GM21529 (cell line): ENCODE data around the gene CADPS2.

ENCODE experiments used
- ATAC-seq: cut with Tn5 transposase; IDR thresholded peaks from one replicate; pipeline ENCODE4 v1.9.1; 2021; ENCODE audit not compliant: unreplicated experiment

Gene CADPS2

DNA sequence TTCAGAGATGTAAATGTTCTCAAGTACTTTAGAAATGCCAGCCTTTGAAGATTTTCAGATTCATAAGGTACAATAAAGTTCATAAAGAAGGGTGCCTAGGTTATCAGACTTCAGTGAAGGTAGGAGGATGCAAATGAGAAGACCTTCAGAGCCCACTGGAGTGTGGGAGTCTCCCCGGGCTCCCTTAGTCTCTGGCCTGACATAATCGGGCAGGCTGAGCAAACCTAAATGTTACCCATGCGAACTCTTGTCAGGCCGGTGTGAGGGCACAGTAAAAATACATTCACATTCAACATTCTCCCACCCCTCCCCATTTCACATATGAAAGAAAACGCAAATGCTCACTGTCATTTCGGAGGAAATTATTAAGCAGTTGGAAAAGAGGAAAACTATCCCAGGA is 479.1 kb downstream of the CADPS2 start:
- no peak for ATAC-seq

DNA sequence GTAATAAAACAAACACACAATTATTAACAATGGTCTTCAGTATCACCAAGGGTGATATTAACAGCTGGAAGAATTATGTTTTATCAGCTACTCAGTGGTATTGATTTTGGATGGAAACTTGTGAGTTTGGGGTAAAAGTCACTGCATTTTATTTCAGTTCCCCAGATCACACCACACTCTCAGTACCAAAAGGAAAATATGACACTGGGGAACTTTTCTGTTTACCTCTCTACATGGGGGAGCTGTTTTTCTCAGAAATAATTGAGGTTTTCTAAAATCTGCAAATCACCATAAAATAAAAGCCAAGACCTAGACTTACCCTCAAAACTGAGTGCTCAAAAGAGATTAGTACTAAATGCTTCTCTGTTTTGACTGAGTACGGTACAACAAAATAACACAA is 483.1 kb downstream of the CADPS2 start:
- no peak for ATAC-seq

DNA sequence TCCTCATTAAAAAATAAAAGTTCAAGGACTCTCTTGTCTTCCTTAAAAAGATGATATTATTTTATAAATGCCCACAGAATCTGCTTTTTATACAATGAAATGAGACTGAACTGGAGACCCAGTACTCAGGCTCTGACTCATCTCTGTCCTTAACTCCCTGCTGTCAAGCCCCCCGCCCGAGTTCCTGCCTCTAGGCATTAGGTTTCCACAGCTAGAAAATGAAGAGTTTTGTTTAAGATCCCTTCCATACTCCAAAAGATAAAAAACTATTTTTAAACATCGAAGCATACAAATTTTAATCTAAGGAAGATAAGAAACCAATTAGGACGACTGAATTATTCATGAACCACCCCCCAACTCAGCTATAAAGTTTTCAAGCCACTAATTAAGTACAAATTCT is 484.0 kb downstream of the CADPS2 start:
- ATAC-seq = no peak

DNA sequence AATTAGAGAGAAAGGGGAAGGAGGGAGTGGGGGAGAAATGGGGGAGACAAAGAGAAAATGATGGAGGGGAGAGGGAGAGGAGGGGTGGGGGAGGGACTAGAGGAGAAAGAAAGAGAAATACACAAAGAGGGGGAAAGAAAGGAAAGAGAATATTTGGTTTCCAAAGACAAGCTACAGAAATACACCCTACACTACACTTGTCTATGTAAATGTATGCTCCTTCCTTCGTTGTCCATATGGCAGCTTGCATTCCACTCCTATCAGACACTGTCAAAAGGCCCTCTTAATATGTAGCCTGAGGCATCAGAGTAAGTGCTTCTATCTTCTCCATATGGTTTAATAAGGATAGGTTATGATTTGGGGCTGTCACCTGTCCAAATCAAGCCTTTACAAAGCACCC is 488.9 kb downstream of the CADPS2 start:
- no peak for ATAC-seq

DNA sequence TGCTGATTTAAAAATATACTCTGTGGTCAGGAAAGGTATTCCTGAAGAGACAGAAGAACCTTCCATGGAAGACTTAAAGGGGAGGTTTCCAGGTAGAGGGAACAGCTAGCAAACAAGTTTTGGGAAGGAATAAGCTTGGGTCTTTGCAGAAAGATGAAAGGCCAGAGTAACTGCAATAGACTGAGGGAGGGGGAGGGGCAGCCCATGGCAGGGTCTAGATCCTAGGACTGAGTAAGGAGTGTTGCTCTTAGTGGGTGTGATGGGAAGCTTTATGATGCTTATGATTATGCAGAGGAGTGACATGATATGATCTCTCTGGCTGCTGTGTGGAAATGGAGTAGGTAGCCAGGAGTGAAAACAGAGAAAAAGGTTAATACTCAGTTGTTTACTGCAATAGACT is 491.7 kb downstream of the CADPS2 start:
- ATAC-seq = no peak

DNA sequence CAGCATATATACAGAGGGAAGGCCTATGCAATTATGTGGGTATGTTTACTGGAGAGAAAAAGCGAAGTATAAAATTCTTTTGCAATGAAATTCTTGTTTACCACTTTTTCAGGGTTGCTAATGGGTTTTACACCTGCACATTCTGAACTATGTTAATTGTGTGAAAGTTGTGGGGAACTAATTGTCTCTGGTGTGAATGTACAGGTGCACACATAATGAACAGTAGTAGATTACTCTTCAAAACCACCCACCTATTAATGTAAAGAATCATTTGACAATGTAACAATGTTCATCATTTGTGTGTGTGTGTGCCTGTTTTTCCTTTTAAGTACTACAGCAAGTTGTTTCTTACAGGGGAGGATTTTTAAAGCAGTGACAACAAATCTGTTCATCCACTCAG is 501.7 kb downstream of the CADPS2 start:
- no peak for ATAC-seq

DNA sequence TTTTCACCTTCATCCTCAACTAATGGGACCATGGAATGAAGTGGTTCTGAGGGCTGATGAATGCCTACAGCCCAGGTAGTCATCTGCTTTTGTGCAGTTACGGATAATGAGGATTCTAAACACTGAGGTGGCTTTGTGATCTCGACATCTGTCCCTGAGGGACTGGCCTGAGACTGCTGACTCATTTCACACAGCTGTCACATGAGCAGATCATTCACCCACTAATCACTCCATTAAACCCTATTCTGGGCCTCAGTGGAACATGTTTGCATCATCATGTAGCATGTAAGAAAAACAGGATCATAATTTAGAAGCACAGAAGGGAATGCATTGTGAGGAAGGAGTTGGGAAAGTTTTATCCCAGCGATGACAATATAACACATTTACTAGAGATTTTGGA is 502.3 kb downstream of the CADPS2 start:
- ATAC-seq = peak; percentile 92

DNA sequence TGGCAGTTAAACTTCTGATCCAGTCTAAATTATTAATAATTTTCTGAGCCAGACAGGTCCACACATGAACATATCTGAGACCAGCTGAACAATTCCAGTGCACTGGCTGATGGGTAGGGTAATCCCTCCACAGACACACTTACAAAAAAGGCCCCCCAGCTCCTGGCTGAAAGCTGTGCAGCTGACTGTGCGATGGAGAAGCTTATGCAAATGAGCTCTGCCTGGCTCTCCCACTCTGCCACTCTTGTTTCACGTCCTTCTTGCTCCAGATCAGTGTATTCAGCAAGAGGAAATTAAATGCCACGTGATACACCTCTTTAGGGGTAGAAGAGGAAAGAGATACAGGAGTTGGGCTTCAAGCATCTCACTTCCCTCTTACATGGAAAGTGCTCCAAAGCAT is 505.3 kb downstream of the CADPS2 start:
- no peak for ATAC-seq

DNA sequence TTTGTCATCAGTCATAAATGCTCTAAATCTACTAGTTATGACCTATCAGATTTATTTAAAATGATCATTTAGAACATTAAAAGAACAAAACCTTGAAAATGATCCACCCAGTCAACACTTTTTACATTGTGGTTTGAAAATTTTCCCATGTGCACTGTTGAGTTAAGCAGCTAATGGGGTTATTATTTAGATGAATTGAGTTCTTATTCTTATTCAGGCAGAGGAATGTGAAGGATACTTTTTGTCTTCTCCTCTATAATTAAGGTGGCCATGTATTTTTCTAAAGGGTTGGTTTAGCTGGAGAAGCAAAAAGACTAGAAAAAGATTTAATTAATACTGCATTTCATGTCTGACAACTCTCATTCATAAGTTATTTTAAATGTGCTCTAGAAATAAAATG is 506.8 kb downstream of the CADPS2 start:
- ATAC-seq = no peak

DNA sequence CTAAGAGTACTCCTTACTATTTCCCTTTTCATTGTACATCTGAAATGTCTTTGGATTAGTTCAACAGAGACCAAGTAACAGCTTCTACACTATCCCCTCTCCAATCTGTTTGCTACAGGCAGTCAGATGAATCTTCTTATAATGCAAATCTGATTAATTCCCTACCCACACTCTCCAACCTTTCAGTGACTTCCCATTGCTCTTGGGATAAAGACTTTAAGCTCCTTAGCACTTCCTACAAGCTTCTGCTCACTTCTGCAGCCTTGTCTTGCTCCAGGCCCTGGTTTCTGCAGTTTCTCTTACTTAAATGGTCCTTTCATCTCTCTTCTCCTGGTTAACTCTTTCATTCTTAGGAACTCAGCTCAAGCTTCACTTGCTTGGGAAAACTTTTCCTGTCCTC is 516.5 kb downstream of the CADPS2 start:
- ATAC-seq = no peak

DNA sequence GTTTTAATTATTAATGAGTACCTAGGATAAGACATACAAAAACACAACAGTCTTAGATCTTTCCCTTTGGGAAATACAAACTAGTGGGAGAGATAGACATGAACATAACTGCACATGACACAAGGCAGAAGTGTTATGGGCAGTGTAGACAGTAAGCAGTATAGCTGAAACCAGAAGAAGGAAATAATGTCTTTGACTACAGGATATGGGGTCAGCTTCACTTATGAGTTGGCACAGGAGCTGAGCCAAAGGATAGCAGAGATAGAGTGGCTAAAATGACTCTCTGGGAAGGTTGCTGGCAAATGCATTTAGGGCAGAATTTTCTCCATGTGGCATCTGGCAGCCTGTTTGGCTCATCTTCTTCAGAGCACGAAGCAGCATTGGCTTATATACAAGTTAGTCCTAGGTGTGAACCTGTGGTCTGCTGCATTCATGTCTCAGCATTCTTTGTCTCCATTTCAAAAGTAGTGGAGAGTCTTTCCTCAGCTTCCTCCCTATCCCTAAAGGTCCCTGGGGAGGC is 521.4 kb downstream of the CADPS2 start:
- ATAC-seq = no peak

DNA sequence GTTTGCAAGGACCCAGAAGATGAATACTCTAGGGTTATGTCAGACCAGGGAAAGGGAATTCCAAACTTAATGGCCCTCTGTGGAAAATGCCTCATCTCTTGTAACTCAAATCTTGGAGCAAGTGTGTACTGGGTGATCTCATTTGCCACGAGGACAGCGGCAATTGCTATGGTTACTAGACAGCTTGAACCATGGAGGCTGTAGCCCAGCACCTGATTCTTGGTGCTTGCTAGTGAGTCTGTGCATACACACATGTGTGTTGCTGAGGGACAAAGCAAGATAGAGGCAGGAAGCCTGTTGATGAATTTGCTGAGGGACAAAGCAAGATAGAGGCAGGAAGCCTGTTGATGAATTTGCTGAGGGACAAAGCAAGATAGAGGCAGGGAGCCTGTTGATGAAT is 523.1 kb downstream of the CADPS2 start:
- ATAC-seq = no peak

DNA sequence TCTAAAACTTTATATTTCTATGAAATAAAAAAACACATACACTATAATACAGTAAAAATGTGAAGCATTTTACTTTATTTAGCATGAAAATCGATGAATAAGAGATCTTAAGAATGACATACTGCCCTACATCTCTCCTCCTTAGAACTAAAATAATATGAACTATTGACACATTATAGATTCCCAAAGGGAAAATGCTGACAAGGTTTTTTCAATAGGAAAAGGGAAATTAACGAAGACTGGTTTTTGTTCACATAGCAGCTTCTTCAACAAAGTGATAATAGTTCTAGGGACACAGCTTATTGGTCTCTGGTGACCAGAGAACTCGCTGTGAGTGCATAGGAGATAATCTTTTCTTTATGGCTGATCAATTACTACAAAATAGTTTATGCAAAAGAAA is 523.8 kb downstream of the CADPS2 start:
- no peak for ATAC-seq

DNA sequence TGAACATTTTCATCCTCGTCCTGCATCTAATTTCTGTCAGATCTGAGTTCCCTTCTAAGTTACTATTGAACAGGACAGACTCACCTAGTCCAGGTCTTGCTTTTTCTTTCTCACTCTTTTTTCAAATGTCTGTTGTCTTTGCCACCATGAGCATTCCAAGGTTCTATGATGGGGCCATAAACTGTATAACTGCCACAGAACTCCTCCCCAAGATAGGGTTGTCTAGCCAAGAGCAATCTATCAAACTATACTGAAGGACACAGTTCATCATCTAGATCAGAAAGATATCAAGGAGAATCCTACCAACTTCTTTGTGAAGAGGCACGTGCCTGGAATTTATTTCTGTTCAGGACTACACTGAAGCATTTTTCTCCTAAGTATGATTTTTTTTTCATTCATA is 531.6 kb downstream of the CADPS2 start:
- ATAC-seq = no peak

DNA sequence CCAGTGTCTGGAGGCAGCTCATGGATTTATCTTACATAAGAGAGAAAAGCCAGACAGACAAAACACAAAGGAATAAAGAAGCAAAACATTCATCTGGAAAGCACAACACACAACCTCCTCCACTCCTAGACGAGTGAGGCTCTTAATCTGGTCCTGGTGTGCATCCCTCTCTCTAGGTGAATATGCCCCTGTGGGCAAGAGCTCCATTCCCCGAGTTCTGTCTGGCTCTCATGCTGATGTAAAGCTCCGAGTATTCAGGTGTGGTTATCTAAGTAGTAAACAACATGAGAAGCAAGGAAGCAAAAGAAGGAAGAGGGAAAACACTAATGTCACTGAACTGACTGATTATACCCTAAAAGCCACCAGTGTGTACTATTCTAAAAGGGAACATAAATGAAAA is 533.8 kb downstream of the CADPS2 start:
- ATAC-seq = no peak

DNA sequence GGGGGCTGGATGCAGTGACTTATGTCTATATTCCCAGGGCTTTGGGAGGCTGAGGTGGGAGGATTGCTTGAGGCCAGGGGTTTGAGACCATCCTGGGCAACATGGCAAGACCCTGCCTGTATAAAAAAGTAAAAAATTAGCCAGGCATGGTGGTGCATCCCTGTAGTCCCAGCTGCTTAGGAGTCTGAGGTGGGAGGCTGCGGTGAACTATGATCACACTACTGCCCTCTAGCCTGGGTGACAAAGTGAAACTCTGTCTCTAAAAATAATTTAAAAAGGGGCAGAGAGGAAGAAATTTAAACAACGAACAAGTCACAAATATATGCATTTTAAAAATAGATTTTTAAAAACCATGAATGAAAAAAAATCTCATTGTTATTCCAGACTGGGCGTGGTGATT is 535.6 kb downstream of the CADPS2 start:
- ATAC-seq = no peak

DNA sequence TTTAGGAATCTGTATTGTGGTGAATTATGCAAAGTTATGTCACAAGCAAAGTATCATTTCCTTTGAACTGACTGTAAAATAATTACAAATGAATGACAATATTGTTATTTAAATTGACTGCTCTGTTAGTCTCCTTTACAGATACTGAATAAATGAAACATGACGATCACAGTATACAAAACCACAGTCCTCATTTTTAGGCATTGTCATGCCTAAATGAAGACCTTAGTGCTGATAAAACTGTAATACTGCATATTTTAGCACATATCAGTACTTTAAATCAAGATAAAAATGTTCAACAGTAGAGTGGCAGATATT is 542.0 kb downstream of the CADPS2 start:
- no peak for ATAC-seq

DNA sequence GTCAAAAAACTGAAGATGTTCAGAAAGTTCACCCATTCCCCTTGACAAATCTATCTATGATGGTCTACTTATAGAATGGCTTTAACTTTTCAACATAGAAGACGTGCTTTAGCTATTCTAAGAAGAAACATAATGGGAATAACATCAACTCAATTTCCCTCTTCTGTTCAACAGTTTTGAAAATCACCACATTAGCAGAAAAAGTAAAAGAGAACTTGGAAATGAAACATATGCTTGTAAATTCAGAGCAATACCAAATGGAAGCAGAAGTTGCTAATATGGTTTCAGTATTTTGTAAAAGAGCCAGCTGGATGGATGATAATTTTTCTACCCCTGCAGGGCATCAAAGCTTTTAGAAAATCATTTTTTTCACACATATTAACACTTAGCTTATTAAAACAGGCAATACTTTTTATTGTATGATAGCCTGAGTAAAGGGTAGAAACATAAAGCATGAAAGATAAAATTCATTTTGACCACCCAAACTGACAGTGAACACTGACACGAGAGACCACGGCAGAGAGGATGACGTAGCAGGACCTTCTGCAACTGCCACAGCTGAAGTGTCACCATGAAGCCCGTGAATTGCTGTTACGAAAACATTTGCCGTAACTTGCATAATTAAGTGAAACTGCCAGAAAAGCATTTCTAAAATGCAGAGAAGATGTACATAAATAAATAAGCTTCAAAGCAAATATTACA is 542.5 kb downstream of the CADPS2 start:
- no peak for ATAC-seq

DNA sequence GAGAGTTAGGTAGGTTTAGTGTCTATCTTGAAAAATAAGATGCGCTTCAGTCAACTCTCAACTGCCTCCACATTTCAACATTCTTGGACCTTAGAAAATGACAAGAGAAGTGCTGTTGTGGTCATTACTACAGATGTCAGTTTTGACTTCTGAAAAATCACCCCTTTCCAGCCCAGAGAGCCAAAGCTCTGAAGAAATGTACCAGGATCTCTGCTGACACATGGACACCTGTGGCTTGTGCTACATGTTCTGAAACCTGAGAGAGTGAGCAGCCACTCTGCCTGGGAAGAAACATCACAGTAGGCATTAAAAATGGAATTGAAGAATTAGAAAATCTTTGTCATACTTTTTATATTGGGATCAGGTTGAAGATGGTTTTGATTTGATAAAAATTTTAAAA is 545.8 kb downstream of the CADPS2 start:
- ATAC-seq = no peak

DNA sequence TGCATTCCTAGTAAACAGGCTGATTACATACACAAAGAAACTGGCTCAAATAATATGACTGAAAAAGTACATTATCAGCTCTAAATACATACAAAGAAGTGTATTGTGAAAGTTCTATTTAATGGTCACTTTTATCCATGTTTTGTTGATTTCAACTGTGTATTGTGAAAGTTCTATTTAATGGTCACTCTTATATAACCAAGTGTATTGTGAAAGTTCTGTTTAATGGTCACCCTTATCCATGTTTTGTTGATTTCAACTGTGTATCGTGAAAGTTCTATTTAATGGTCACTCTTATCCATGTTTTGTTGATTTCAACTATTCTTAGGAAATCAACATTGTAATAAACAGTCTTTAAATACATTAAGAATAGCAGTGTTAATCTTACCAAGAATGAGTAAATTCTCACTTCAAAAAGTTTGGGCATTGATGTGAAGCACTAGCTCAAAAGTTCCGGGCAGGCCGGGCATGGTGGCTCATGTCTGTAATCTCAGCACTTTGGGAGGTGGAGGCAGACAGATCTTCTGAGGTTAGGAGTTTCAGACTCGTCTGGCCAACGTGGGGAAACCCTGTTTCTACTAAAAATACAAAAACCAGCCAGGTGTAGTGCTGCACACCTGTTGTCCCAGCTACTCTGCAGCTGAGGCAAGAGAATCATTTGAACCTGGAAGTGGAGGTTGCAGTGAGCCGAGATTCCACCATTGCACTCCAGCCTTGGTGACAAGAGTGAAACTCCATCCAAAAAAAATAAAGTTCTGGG is 546.9 kb downstream of the CADPS2 start:
- no peak for ATAC-seq

DNA sequence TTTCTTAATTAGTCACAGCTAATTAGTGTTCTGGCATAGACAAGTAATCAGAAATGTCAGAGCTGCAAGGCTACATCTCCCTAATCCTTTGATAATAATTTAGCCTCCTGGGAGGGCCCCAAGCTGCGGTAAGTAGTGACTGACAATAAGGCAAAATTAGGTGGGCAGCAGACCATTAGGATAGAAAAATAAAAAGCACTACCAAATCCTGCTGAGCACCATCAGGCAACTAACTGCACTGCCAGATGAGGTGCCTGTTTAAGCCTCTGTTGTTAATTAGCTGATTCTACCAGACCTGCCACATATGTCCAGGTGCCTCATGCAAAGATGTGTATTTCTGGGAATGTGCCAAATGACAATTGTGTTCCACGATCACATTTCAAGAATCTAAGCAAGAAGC is 549.2 kb downstream of the CADPS2 start:
- no peak for ATAC-seq

DNA sequence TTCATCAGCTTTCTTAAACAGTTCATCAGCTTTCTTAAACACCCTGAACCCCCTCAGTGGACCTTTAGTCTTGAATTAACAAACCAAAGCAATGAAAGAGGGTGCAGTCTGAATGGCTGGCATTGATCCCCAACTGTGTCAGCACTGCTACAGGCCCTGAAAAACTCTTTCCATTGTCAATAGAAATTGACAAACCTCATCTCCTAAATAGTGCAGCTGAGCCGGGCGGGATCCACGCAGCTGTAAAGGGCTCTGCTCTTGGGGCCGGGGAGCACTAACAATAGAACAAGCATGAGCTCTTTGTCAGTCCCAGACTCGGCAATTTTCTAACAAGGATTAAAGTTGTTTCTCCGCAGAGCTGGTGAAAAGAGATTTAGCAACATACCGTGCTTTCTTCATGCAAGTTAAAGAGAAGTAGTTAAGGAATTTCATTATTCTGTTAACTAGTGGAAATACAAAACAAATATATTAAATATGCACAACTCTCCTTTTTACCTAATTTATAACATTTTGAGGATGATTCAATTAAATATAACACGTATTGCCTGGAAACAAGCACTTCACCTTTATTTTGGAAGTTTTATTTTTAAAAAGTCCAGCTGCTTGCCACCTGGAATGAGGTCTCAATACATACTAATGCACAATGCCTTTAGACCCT is 557.0 kb downstream of the CADPS2 start:
- no peak for ATAC-seq
